IPS-NIHi7 (cell line): ENCODE measurements around the gene C18orf54.
"Not testable (repeated sequence)": the region's sequence is repeated elsewhere in the genome, so short reads cannot be mapped to it uniquely, and the experiment has no call there.

Experiments used
- DNase-seq: peaks from one replicate; pipeline ENCODE4 v3.0.0; 2012; ENCODE audit warnings: mixed read lengths; ENCODE audit errors: extremely low spot score

Gene C18orf54

DNA sequence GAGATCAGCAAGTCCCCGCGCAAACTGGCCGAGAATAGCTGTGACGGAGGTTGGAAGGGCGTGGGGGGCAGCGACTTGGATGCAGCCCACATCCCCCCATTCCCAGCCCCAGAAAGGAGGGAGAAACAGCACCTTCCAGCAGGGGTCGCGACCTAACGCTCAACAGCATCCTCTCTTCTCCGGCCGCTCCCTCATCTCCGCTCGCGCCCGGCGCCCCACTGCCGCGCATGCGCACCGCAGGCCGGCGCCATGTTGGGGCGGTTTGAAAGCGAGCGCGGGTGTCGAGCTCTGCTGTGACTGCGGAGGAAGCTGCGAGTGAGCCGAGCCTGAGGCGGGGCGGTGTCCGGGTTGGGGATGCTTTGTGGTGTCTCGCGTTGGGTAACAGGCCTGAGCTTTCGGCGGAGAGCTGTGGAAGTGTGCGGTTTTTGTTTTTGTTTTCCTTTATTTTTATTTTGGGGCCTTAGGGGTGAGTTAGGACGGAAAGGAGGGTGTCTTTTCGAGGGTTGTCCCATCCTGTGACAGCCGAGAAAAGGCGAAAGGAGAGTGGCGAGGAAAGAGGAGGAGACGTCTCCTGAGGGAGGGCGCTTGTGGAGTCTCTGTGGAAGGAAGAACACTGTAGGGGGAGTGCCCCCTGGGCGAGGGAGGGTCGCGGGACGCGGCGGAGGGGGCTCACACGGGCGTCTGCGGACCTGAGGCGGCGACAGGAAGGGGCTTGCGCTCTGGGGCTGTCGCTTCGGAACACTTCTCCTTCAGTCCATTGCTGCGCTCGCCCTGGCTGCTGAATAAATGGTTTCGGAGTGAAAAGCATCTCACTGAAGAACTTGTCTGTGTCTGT lies at the start of gene C18orf54, which contains the start of gene STARD6:
C18orf54 (plus strand) TSS at position 247 of the 835 bp plus-strand sequence. CDS start 2,667 bp downstream, outside the sequence.
STARD6 (minus strand) TSS at position 199 of the 835 bp plus-strand sequence. CDS start 3,285 bp downstream, outside the sequence.
- peak; percentile 97 for DNase-seq

DNA sequence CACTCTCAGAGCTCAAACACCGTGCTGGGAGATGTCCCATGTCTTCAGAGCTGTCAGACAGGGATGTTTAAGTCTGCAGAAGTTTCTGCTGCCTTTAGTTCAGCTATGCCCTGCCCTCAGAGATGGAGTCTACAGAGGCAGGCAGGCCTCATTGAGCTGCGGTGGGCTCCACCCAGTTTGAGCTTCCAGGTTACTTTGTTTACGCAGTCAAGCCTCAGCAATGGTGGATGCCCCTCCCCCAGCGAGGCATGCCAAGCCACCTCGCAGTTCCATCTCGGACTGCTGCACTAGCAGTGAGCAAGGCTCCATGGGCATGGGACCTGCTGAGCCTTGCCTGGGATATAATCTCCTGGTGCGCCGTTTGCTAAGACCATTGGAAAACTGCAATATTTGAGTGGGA lies 48.1 kb upstream of the C18orf54 start:
- DNase-seq: not testable (repeated sequence)

DNA sequence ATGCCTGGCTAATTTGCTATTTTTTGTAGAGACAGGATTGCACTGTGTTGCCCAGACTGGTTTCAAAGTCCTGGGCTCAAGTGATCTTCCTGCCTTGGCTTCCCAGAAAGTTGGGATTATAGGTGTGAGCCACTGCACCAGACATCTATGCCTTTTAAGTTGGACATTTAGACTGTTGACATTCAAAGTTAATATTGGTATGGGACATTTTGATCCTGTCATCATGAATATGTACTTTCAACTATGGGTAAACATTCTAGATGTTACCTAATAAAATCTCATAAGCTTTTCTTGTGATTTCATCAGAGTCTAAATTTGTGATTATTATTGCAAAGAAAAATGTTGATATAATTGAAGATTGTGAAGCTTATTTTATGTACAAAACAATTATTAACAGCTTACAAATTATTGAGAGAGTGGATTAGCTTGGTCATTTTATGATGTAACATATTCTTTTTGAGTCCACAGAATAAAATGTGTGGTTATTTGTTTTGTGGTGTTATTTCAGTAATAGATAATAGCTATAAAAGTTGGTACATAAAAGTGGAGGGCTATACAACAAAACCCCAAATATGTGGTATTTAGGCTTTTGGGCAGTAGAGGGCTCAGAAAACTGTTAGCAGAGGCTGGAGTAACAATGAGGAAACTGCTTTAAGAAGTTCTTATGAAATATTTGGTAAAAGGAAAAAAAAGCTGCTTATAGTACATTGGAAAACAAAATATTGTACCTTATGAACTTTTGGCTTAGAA lies 41.5 kb upstream of the C18orf54 start:
- DNase-seq: no peak

DNA sequence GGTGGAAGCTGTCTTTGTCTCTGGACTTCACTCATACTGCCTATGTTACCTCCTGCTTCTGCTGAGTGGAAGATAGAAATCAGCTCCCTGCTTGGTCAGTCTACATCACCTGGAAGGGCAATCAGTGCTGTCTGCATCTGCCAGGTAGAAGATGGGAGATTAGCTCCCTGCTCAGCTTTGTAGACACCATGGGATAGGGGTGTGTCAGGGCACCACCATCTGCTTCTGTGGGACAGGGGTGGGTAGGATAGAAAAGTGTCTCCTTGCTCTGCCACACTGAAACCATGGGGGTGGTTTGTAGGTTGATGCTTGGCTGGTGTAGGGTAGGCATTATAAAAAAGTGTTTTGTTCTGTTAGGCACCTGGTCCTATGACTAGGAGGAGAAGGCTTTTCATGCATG lies 34.1 kb upstream of the C18orf54 start:
- DNase-seq: no peak

DNA sequence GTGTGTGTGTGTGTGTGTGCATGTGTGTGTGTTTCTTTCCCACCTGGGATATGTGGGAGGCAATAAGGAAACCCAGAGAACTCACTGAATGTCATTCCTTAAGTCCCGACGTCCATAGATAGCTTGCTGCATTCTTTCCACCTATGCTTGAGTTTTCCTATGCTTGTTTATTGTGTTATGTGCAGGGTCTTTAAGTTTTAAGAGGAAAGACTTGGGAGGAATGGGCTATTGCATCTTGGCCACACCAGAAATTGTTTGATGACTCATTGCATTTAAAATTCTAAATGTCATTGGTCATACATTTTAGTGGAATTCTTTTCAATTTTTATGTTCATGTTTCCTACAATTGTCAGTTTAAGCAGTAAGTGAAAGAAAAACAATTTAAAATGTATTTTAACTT lies 33.7 kb upstream of the C18orf54 start:
- no peak for DNase-seq

DNA sequence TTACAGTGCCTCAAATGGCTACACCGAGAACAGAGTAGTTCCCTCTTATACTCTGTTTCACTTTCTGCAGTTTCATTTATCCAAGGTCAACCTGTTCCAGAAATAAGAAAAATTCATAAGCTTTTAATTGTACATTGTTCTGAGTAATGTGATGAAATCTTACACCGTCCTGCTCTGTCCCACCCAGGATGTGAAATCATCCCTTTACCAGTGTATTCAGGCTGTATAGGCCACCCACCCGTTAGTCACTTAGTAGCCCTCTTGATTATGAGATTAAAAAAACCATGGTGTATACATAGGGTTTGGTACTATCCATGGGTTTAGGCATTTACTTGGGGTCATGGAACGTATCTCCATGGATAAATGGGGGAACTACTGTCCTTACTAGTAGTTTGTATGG lies 29.9 kb upstream of the C18orf54 start:
- DNase-seq: no peak

DNA sequence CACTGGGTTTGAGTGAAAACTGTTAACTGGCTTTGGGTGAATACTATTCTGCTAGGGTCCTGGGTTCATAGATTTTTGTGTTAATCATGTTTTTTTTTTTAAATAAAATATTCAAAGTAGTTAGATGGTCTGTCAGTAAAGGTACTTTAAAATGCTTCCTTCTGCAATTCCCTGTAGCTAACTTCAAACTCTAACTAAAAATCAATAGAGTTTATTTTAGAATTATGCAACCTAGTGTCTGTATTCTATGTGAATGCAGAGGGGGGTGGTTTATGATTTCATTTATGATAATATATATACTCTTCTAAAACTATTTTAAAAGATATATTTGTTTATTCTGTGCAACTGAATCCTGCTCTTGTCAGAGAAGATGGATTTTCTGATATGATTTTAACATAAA lies 27.9 kb upstream of the C18orf54 start:
- no peak for DNase-seq

DNA sequence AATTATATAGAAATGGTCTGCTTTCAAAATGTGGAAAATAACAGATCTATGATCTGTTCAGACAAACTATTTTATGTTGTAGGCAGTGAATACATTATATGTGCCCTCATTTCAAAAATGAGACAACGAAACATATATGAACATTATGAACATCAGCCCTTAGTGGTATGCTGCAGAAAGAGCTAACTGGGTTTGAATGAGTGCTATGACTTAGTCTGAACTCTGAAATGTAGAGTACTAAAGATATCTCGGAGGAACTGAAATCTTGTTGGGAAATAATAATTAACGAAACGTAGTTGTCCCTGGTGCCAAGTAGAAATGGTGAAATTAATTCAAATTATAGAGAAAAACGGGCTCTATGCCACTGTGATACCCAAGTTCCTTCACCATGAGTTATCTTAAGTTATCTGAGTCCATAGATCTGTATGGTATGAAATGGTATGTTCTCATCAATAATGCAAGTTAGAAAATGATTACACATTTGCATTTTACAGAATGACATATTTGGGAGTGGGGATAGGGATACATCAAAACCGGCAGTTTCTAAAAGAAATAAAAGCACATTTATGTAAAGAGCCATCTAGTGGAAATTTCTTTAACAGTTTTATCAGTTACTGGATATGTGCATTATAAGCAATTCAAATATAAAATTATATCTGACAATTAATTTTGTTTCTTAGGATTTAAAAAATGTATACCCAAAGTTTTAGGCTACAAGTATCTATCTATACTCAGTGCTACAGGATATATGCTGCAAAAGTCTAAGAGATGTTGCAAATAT lies 26.7 kb upstream of the C18orf54 start:
- DNase-seq: no peak

DNA sequence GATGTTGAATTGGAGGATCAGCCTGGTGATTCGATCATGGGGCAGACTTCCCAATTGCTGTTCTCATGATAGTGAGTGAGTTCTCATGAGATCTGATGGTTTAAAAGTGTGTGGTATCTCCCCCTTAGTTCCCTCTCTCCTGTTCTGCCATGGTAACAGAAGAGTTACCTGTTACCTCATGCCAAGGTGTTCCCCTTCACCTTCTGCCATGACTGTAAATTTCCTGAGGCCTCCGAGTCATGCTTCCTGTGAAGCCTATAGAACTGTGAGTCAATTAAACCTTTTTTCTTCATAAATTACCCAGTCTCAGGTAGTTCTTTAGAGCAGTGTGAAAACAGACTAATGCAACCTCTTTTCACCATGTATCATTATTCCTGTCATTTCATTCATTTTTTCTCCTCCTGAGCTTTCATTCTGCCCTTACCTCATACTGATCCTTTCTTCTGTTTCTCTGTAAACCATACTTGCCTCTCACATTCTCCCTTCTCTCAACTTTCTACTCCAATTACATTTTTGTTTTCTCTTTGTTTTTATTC lies 22.0 kb upstream of the C18orf54 start:
- DNase-seq: no peak

DNA sequence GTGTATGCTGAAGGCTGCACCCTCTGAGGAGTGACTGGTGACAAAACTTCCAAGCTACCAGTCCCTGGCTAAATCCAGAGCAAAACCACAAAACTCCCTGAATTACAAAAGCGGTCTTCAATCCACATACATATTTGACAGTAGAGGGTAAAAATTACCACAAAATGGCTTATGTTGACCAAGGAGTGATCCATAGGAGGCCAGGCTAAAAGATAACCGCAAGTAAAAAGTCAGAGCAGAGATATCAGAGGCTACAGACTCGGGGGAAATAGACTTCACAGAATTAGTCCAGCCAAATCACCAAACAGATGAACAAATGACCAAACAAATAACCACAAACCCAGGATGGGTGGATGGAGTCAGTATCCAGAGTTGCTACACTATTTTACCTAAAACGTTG lies 19.5 kb upstream of the C18orf54 start:
- no peak for DNase-seq

DNA sequence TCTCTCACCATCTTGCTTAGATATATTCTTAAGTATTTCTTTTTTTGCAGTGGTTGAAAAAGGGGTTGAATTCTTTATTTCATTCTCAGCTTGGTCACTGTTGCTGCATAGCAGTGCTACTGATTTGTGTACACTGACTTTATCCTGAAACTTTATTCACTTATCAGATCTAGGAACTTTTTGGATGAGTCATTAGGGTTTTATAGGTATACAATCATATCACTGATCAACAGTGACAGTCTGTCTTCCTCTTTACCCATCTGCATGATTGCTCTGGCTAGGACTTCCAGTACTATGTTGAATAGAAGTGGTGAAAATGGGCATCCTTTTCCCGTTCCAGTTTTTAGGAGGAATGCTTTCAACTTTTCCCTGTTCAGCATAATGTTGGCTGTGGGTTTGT lies 6.5 kb upstream of the C18orf54 start:
- DNase-seq: no peak

DNA sequence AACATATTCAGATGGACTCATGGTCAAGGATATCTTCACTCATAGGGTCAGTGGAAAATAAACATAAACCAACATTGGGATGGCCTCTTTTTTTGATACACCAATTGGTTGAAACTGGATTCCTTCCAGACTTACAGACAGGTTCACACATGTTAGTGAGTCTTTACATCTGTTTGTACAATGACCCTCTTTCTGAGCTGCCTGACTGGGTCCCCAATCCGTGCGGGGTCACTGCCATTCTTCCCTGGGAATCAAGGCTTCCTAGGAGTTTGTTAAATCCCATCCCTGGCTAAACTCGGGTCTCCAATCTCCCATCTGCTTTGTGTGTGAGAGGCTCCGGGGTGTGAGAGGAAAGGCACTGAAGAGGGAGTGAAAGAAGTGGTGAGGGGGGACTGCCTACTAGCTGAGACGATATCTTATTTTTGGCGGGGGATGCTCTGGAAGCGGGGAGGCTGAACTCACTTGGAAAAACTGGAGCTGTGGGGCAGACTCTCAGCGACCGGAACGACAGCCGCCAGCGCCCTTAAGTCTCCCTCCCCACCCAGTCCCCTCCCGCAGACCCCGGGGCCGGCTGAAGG lies 535 bp upstream of the C18orf54 start:
- no peak for DNase-seq

DNA sequence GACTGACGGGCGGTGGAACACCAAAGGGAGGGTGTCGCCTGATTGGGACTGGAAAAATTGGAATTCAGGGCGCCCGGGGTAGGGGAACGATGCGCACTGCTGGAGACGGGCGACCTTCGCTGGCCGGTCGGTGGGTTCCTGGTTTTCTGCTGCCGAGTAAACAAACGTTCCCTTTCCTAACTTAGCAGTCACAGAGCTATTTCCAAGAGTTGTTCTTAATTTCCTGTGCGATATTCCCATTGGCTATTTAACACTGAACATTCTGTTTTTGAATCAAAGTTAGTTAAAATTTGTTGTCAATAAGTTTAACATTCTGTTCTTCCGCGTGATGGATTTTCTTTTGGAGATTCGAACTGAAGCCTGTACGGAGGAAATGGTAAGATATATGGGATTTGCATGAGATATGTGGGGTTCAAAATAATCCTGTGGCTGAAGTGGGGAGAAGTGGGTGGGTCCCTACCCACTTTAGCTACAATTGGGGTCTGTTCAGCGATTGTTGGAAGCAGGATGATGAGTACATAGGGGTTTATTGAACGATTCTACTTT lies 862 bp downstream of the C18orf54 start:
- DNase-seq: peak; percentile 40

DNA sequence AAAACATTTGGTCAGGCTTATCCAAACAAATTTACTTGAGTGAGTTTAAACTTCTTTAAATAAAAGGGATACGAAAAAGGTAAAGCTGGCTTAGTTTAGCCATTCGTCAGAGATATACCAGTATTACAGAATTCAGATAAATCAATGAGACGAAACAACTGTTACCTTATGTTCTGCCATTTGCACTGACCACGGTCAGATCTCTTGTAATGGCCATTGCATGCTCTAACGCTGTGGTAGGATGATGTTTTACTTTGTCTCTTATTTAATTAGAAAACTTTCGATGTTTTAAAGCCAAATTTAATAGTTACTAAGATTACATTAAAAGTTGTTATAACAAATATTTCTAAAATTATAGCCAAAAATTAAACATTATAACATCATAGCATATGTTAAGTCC lies 1.5 kb downstream of the C18orf54 start:
- DNase-seq: no peak

DNA sequence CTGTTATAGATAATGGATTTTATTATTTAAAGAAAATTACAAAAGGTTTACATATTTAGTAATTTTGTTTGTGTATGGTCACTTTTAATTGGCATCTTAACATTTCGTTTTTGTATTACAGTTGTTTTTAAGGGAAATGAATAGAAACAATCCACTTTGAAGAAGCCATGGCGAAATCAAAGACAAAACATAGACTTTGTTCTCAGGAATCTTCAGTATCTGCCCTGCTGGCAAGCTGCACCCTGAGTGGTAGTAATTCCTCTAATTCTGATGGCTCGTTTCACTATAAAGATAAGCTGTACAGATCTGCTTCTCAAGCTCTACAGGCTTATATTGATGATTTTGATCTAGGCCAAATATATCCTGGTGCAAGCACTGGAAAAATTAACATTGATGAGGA lies 2.7 kb downstream of the C18orf54 start:
- DNase-seq: no peak

DNA sequence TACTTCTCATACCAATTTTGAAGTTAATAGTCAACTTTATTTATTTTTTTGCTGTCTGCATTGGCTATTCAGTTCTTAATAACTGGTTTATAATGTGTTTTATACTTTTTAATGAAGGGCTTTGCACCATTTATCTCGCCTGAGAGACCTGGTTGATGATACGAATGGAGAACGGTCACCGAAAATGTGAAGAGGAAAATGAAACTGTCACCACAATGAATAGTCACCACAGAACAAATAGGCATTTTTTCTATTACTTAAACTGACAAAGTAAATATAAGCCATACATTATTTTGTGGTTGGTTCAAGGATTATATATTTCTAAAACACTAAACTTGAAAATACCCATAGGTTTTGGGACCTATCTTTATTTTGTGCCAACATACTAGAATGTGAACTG lies 20.4 kb downstream of the C18orf54 start:
- DNase-seq: no peak

DNA sequence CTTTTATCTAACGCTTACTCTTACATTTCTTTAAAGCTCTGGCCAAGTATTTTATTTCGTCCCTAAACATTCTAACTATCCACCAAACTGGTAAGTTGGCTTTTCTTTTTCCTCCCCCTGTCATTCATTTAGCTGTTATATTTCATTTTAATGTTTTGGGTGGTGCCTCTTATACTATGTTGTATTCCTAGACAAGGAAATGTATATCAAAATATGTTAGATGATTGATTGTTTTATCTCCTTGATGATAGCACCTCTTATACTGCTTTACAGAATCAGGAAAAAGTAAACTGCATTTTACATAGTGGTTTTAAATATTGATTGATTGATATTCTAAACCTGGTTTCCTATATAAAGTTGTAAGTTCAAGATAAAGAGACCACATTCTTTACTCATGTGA lies 23.9 kb downstream of the C18orf54 start:
- DNase-seq: no peak

DNA sequence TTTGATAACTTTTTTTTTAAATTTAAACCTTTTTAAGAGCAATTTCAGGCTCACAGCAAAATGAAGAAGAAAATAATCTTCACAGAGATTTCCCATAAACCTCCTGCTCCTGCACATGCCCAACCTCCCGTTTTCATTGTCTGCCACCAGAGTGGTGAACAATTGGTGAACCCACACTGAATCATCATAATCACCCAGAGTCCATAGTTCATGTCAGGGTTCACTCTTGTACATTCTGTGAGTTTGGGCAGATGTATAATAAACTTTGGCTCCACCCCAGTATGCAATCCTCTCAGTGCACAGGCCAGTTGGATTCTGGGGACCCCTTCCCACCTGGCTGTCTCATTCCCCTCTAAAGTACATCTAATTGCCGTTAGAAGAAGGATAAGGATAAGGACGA lies 24.4 kb downstream of the C18orf54 start:
- DNase-seq: no peak

DNA sequence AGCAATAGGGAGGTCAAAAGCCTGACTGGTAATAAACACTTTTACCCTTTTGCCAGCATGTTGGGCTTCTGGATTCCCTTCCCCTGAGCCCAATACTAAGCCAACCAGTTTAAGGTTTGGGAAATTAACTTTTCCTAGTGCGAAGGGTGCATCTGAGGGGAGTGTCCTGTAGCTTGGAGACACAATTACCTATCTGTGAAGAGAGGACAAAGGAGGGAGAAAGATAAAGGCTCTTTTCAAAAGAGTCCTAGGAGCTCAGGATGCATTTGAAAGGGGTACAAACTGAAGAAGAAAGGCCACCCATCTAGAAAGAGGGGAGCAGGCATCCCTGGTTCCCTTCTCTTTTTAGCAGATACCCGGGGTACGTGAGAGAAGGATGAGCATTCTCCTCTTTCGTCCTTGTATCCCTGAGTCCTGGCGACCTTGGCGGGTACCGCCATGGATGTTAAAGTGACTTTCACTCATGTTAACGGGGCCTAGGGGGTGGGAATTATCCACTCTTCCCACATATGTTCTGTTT lies 25.1 kb downstream of the C18orf54 start:
- DNase-seq: no peak

DNA sequence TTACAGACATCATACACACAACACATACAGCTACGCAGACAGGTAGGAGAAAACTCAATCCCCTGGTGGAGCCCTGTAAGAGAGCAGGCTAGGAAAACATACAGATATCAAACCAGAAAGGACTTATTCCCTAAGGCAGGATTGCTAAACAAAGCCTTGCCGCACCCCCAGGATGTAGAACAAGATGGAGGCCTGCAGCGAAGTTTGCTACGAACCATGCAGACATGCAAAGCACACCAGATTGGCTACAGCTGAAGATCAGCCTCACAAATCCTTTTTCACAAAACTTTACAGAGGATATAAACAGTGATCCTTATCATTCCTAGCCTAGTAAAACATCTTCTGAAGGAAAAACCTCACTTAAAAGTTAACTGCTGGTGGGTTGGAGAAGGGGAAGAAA lies 28.3 kb downstream of the C18orf54 start:
- no peak for DNase-seq
